T-cell (primary cell): ENCODE results near the gene SLC2A10. TPM values are rescaled to one million over a fixed set of nuclear protein-coding genes. Genes with fewer than 3 reads are reported as not detected.

Experiments used
- ATAC-seq, 4 experiments: fragments of 200-7000 bp in 3 of 4; fragments of 150-1000 bp in 1 of 4; cut with Tn5 transposase; replicated peaks in 1 of 4; 1 replicate in 3 of 4; 2 replicates in 1 of 4; pipeline ENCODE4 v1.10.0; 2021; ENCODE audit warnings: moderate library complexity in 3 of 4, mild to moderate bottlenecking in 2 of 4, moderate number of reproducible peaks in 1 of 4
- CTCF ChIA-PET, 2 donors: fragments of 300-600 bp; sonication (Branson Sonifier 250); formaldehyde crosslinking; loops; one replicate each; lab custom pipeline; 2022; ENCODE audit warnings: antibody characterized with exemption in 2 of 2; lab: Charles Lee
- POLR2A ChIA-PET, 2 donors: fragments of 300-600 bp; sonication (Branson Sonifier 250); formaldehyde crosslinking; loops; one replicate each; lab custom pipeline; 2022; ENCODE audit warnings: antibody characterized with exemption in 2 of 2; lab: Charles Lee
- DNase-seq, 35 experiments: peaks; one replicate each; pipeline versions ENCODE4 v3.0.0 to v3.0.0-alpha.2; 2013 to 2023
- H3K27ac ChIP-seq: one replicate; pipeline ENCODE4 v1.5.1; 2013; ENCODE audit warnings: low read length
- H3K27me3 ChIP-seq, 2 experiments: replicated peaks in 1 of 2; 1 replicate in 1 of 2; 2 replicates in 1 of 2; pipeline versions ENCODE4 v1.6.1 to v1.7.0; 2013; ENCODE audit warnings: low read length in 1 of 2, mixed read lengths in 1 of 2; ENCODE audit not compliant: control insufficient read depth in 2 of 2, insufficient read depth in 2 of 2; ENCODE audit errors: extremely low read depth in 1 of 2
- H3K36me3 ChIP-seq, 2 donors: 1 replicate in 1 of 2; 2 replicates in 1 of 2; pipeline versions ENCODE4 v1.6.1 to v1.7.0; 2013; ENCODE audit warnings: low read length in 1 of 2; ENCODE audit not compliant: control insufficient read depth in 2 of 2, insufficient read depth in 1 of 2; ENCODE audit errors: extremely low read depth in 1 of 2
- H3K4me1 ChIP-seq, 2 experiments: 1 replicate in 1 of 2; 2 replicates in 1 of 2; pipeline versions ENCODE4 v1.6.1 to v1.7.0; 2013; ENCODE audit warnings: low read length in 2 of 2, mixed read lengths in 1 of 2; ENCODE audit not compliant: insufficient read depth in 2 of 2, control insufficient read depth in 1 of 2; ENCODE audit errors: extremely low read depth in 1 of 2
- H3K4me3 ChIP-seq, 2 donors: 1 replicate in 1 of 2; 2 replicates in 1 of 2; pipeline versions ENCODE4 v1.5.1 to v1.7.0; 2013; ENCODE audit warnings: mild to moderate bottlenecking in 2 of 2, low read length in 1 of 2, moderate library complexity in 1 of 2; ENCODE audit not compliant: control insufficient read depth in 1 of 2; ENCODE audit errors: extremely low read depth in 1 of 2
- H3K9me3 ChIP-seq: 2 replicates; pipeline ENCODE4 v1.7.0; 2013
- H3K27ac Mint-ChIP-seq, 2 donors: one replicate each; pipeline ENCODE4 v1.8.0; 2020 to 2021; ENCODE audit warnings: mild to moderate bottlenecking in 2 of 2, mixed read lengths in 2 of 2
- H3K27me3 Mint-ChIP-seq, 2 donors: one replicate each; pipeline ENCODE4 v1.8.0; 2021 to 2022; ENCODE audit warnings: mixed read lengths in 2 of 2
- H3K36me3 Mint-ChIP-seq: one replicate; pipeline ENCODE4 v1.8.0; 2021; ENCODE audit warnings: mixed read lengths
- H3K4me1 Mint-ChIP-seq, 3 donors: one replicate each; pipeline ENCODE4 v1.8.0; 2020 to 2022; ENCODE audit warnings: mixed read lengths in 3 of 3, mild to moderate bottlenecking in 1 of 3
- H3K4me3 Mint-ChIP-seq, 3 donors: one replicate each; pipeline ENCODE4 v1.8.0; 2020 to 2022; ENCODE audit warnings: mild to moderate bottlenecking in 3 of 3, mixed read lengths in 3 of 3, moderate library complexity in 3 of 3
- H3K9me3 Mint-ChIP-seq, 3 donors: one replicate each; pipeline ENCODE4 v1.8.0; 2020 to 2022; ENCODE audit warnings: mixed read lengths in 3 of 3
- WGBS: methylation state at CpG from one replicate; pipeline ENCODE4 v1.1.5; 2013; ENCODE audit warnings: missing lambda C conversion rate; ENCODE audit not compliant: insufficient coverage; 5-methylcytosine and 5-hydroxymethylcytosine counted together
- total RNA-seq, 35 experiments: library from RNA in 6 of 35; stranded (reverse) in 6 of 35; fragments of 120-200 nt in 1 of 35; gene quantifications; one replicate each; pipeline versions ENCODE4 v1.2.1 to v1.2.4 and lab custom pipeline; 2013 to 2026

The SLC2A10 gene
- total RNA-seq, 5 donors from 2014 or later (not counting 1 experiment from before 2014, with no cell fraction given) = 0.07 to 0.54 (median 0.09) TPM; not detected in 2

GRCh38 chr20:46757754-46758678, 48.6 kb downstream of the SLC2A10 start:
- H3K27ac Mint-ChIP-seq = no peak overlapping the region
- ATAC-seq (peak in 3 of 4 experiments; percentile 48 to 63 (median 58)), DNase-seq (peak in 34 of 35 experiments; percentile 7 to 72 (median 32))
- no peak overlapping the region for H3K4me3 ChIP-seq
- no peaks in the 10 kb centered on the region for H3K9me3 ChIP-seq
- peaks cover 7 to 15% of the 10 kb centered on the region in 2 donors for H3K27me3 Mint-ChIP-seq
- no peak overlapping the region for H3K27ac ChIP-seq
- H3K4me1 ChIP-seq = peaks cover 0 to 3% of the 10 kb centered on the region in 2 experiments
- peaks cover 4 to 11% (median 4%) of the 10 kb centered on the region in 3 donors for H3K4me1 Mint-ChIP-seq
- H3K27me3 ChIP-seq = peaks cover 0 to 6% of the 10 kb centered on the region in 2 experiments
- no peaks in the 10 kb centered on the region for H3K9me3 Mint-ChIP-seq
- POLR2A ChIA-PET = no interaction called here
- H3K36me3 ChIP-seq = no peaks in the 10 kb centered on the region
- H3K4me3 Mint-ChIP-seq = no peak overlapping the region
- CTCF ChIA-PET = no interaction called here
- WGBS = 76% methylated on average over 3 of the region's 17 CpGs
- no peaks in the 10 kb centered on the region for H3K36me3 Mint-ChIP-seq

DNA sequence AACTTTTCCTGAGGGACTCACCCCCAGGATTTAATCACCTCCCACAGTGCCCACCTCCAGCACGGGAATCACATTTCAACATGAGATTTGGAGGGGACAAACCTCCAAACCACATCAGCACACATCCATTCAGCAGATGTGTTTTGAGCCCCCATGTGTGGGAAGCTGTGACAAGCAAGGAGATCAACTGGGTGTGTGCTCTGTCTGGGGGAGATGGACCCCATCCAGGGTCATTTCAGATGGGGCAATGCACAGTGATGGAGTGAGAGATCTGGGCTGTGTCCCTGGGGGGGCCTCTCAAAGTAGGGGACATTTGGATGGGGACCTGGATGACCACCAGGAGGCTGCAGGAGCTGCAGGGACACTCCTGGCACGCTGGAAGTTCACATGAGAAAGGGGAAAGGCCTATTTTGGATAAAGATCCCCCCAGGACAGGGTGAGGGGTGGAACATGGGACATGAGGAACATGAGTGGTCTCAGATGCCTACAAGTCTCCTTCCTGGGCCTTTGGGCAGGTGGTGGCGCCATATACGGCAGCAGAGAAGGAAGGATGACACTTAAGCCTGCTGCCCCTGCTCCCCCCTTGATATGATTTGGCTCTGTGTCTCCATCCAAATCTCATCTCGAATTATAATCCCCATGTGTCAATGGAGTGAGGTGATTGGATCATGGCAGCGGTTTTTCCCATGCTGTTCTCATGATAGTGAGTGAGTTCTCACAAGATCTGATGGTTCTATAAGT, 49.6 kb downstream of the SLC2A10 start:
- Mint-ChIP-seq H3K27ac (no peak overlapping the region), H3K4me1 (peaks cover 4 to 11% (median 4%) of the 10 kb centered on the region in 3 donors), H3K9me3 (no peaks in the 10 kb centered on the region), H3K4me3 (no peak overlapping the region), H3K27me3 (peaks cover 11 to 17% of the 10 kb centered on the region in 2 donors), H3K36me3 (no peaks in the 10 kb centered on the region)
- no peak overlapping the region for H3K4me3 ChIP-seq
- H3K4me1 ChIP-seq = peaks cover 0 to 3% of the 10 kb centered on the region in 2 experiments
- H3K27me3 ChIP-seq = peaks cover 0 to 6% of the 10 kb centered on the region in 2 experiments
- no peak for ATAC-seq
- H3K9me3 ChIP-seq = no peaks in the 10 kb centered on the region
- ChIA-PET POLR2A (no interaction called here), CTCF (no interaction called here)
- 43% methylated on average over 2 of the region's 6 CpGs for WGBS
- DNase-seq = no peak
- H3K36me3 ChIP-seq = no peaks in the 10 kb centered on the region
- no peak overlapping the region for H3K27ac ChIP-seq

DNA sequence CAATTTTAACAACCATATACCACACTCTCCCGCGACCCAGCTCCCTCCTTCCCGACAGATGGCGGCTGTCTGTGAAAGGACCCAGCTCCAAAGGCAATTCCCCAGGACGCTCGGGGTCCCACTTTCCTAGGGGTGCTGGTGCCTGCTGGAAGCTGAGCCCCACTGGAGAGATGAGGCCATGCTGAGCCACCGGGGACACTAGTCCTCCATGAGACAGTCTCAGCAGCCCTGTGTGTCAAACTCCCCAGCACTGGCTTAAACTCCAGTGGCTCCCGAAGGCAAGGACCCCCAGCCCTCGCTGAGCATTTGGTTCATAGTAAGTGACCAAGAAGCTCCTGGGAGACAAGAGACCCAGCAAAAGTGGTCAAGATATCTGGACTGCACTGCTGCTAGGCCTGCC, 52.1 kb downstream of the SLC2A10 start:
- 86% methylated on average over 9 of the region's 9 CpGs for WGBS
- H3K4me1 ChIP-seq = peaks cover 0 to 3% of the 10 kb centered on the region in 2 experiments
- ATAC-seq (no peak), DNase-seq (no peak)
- Mint-ChIP-seq H3K27me3 (peaks cover 15 to 24% of the 10 kb centered on the region in 2 donors), H3K36me3 (no peaks in the 10 kb centered on the region), H3K4me3 (no peak overlapping the region), H3K27ac (no peak overlapping the region), H3K4me1 (peaks cover 4 to 11% (median 4%) of the 10 kb centered on the region in 3 donors), H3K9me3 (no peaks in the 10 kb centered on the region)
- no peak overlapping the region for H3K27ac ChIP-seq
- H3K9me3 ChIP-seq = no peaks in the 10 kb centered on the region
- H3K4me3 ChIP-seq = no peak overlapping the region
- H3K27me3 ChIP-seq = peaks cover 0 to 13% of the 10 kb centered on the region in 2 experiments
- ChIA-PET POLR2A (no interaction called here), CTCF (no interaction called here)
- H3K36me3 ChIP-seq = no peaks in the 10 kb centered on the region

GRCh38 chr20:46764068-46764467, 54.6 kb downstream of the SLC2A10 start:
- H3K27ac Mint-ChIP-seq = no peak overlapping the region
- CTCF ChIA-PET = no interaction called here

DNA sequence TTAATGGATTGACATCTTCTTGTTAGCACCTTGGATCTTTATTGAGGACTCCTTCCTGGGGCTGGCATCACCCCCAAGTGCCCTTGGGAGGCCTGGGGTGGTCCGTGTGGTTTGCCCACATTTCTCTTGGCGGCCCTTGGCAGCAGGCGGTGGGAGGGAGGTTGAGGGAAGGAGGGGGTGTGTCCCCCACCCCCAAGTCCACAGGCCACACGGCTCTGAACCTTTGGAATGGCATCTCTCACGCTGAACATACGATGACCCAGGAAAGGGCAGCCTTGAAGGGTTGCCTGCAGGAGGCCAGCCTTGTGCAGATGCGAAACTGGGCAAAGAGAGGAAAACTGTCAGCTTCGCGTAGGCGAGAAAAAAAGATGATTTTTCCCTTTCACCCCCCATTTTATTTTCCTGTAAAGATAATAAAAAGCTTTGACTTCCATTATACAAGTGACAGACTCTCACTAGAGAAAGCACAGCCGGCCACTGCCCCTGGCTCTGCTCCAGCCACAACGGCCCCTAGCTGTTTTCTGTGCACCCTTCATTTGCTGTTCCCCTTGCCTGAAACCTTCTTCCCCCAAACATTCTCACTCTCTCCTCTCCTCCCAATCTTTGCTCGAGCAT, 56.2 kb downstream of the SLC2A10 start:
- no peak overlapping the region for H3K4me3 Mint-ChIP-seq
- no peaks in the 10 kb centered on the region for H3K4me1 Mint-ChIP-seq
- WGBS = 79% methylated on average over 7 of the region's 13 CpGs
- Histone ChIP-seq H3K4me3 (no peak overlapping the region), H3K4me1 (no peaks in the 10 kb centered on the region), H3K9me3 (no peaks in the 10 kb centered on the region), H3K27ac (no peak overlapping the region), H3K27me3 (peaks cover 0 to 32% of the 10 kb centered on the region in 2 experiments), H3K36me3 (no peaks in the 10 kb centered on the region)
- POLR2A ChIA-PET = no interaction called here
- DNase-seq (no peak), ATAC-seq (no peak)
- no peaks in the 10 kb centered on the region for H3K36me3 Mint-ChIP-seq
- H3K27me3 Mint-ChIP-seq = peaks cover 13 to 34% of the 10 kb centered on the region in 2 donors
- no peak overlapping the region for H3K27ac Mint-ChIP-seq
- H3K9me3 Mint-ChIP-seq = no peaks in the 10 kb centered on the region
- CTCF ChIA-PET = interaction anchor here in 1 of 2 donors (0.9 kb wide), 1 partner anchor 14 kb away, joined by 3 read pairs; no protein-coding TSS in a partner anchor

More at GRCh38 chr20:46764068-46764467, 54.6 kb downstream of the SLC2A10 start:
- H3K27me3 Mint-ChIP-seq = peaks cover 15 to 28% of the 10 kb centered on the region in 2 donors
- H3K27me3 ChIP-seq = peaks cover 0 to 27% of the 10 kb centered on the region in 2 experiments
- POLR2A ChIA-PET = no interaction called here
- DNase-seq = no peak
- H3K9me3 ChIP-seq = no peaks in the 10 kb centered on the region
- no peak overlapping the region for H3K27ac ChIP-seq
- H3K4me1 Mint-ChIP-seq = no peaks in the 10 kb centered on the region
- no peak overlapping the region for H3K4me3 ChIP-seq
- no peaks in the 10 kb centered on the region for H3K36me3 ChIP-seq
- no peaks in the 10 kb centered on the region for H3K9me3 Mint-ChIP-seq
- H3K4me1 ChIP-seq = no peaks in the 10 kb centered on the region
- WGBS = 100% methylated on average over 1 of the region's 4 CpGs
- H3K36me3 Mint-ChIP-seq = no peaks in the 10 kb centered on the region
- no peak for ATAC-seq
- no peak overlapping the region for H3K4me3 Mint-ChIP-seq
